ENCODE results near the gene DDI2.
"Not testable (repeated sequence)": the region's sequence is repeated elsewhere in the genome, so short reads cannot be mapped to it uniquely, and the experiment has no call there.

DDI2 gene

GRCh38 chr1:15617173-15618076 is at the start of gene DDI2:
Gene DDI2 (plus strand): TSS chr1:15617458. CDS start chr1:15617671, 213 bp downstream.
- peak; percentile 91 for DNase-seq (ENCODE audit: low read depth)

GRCh38 chr1:15568387-15569073 is 48.7 kb upstream of the DDI2 start:
- DNase-seq (ENCODE audit: low read depth): no peak

GRCh38 chr1:15570861-15571260 is 46.4 kb upstream of the DDI2 start:
- DNase-seq (ENCODE audit: low read depth): no peak

GRCh38 chr1:15571266-15571665 is 46.0 kb upstream of the DDI2 start:
- no peak for DNase-seq (ENCODE audit: low read depth)

GRCh38 chr1:15573477-15573876 is 43.8 kb upstream of the DDI2 start:
- DNase-seq (ENCODE audit: low read depth): no peak

- DNase-seq (ENCODE audit: low read depth): no peak
Observed at GRCh38 chr1:15574741-15575140, 42.5 kb upstream of the DDI2 start.

GRCh38 chr1:15575549-15576150 is 41.6 kb upstream of the DDI2 start:
- no peak for DNase-seq (ENCODE audit: low read depth)

GRCh38 chr1:15577691-15578090 is 39.6 kb upstream of the DDI2 start:
- DNase-seq (ENCODE audit: low read depth): no peak

- no peak for DNase-seq (ENCODE audit: low read depth)
Observed at GRCh38 chr1:15578921-15579682, 38.2 kb upstream of the DDI2 start.

GRCh38 chr1:15579683-15580047 is 37.6 kb upstream of the DDI2 start:
- no peak for DNase-seq (ENCODE audit: low read depth)

GRCh38 chr1:15583016-15583706 is 34.1 kb upstream of the DDI2 start:
- DNase-seq (ENCODE audit: low read depth): no peak

- peak; percentile 25 for DNase-seq (ENCODE audit: low read depth)
Observed at GRCh38 chr1:15584489-15585363, 32.5 kb upstream of the DDI2 start, which contains the start of gene AGMAT. Gene AGMAT (minus strand): TSS chr1:15585051. CDS start chr1:15584967, 84 bp downstream.

- DNase-seq (ENCODE audit: low read depth): no peak
Observed at GRCh38 chr1:15592285-15592684, 25.0 kb upstream of the DDI2 start.

GRCh38 chr1:15595809-15596617 is 21.2 kb upstream of the DDI2 start:
- no peak for DNase-seq (ENCODE audit: low read depth)

GRCh38 chr1:15598436-15598835 is 18.8 kb upstream of the DDI2 start:
- no peak for DNase-seq (ENCODE audit: low read depth)

GRCh38 chr1:15603050-15603965 is 13.9 kb upstream of the DDI2 start:
- peak; percentile 85 for DNase-seq (ENCODE audit: low read depth)

GRCh38 chr1:15603966-15604282 is 13.3 kb upstream of the DDI2 start:
- not testable (repeated sequence) for DNase-seq (ENCODE audit: low read depth)

- not testable (repeated sequence) for DNase-seq (ENCODE audit: low read depth)
Observed at GRCh38 chr1:15604400-15604799, 12.9 kb upstream of the DDI2 start.

All from activated T-helper 1 cell treated with Interleukin-2 at 50 U/mL for 16 hours (primary cell).